ENCODE measurements around the gene KCNMA1.
"Not testable (repeated sequence)": the region's sequence is repeated elsewhere in the genome, so short reads cannot be mapped to it uniquely, and the experiment has no call there.

KCNMA1 gene

GRCh38 chr10:77419056-77419455 is 218.6 kb downstream of the KCNMA1 start:
- no peak for DNase-seq (ENCODE audit: low read depth, low spot score)

GRCh38 chr10:77417806-77418640 is 219.6 kb downstream of the KCNMA1 start:
- DNase-seq (ENCODE audit: low read depth, low spot score): no peak

- no peak for DNase-seq (ENCODE audit: low read depth, low spot score)
These were observed 220.2 kb downstream of the KCNMA1 start for GRCh38 chr10:77417359-77417758.

DNA sequence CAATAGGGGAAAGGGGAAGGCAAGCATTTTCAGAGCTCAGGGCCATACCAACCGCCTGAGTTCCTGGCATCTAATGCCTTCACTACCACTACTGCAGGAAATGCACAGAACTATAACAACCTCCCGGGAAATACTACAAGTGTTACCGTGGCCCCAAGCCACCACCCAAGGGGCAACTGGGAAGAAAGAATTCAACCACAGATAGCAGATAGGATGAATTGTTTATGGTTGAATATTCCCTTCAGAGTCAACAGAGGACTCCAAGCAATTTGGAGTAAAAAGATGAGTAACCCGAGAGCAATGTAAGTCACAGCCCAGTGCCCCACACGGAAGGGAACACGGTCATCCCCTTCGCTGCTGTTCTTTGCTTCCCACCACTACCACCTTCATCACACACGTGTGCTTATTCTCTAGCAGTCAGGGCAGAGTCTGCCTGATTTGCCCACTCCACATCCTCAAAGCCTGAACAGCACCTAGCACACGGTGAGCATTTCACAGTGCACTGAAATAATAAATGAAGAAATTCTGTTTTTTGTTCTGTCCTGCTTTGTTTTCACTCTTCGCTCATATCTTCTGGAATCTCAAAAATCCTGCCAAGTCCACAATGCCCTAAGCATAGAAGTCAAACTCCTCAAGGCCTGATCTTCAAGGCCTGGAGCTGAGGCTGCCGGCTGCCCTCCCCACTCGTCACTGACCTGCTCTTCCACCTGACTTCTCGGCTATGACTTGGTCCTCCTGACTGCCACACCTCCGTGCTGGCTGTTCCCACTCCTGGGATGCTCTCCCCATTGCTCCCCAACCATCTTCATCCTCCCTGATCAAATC is 221.1 kb downstream of the KCNMA1 start:
- no peak for DNase-seq (ENCODE audit: low read depth, low spot score)

GRCh38 chr10:77415313-77415960 is 222.2 kb downstream of the KCNMA1 start:
- no peak for DNase-seq (ENCODE audit: low read depth, low spot score)

- no peak for DNase-seq (ENCODE audit: low read depth, low spot score)
These were observed 224.4 kb downstream of the KCNMA1 start for GRCh38 chr10:77413231-77413630.

- DNase-seq (ENCODE audit: low read depth, low spot score): not testable (repeated sequence)
These were observed 225.0 kb downstream of the KCNMA1 start for GRCh38 chr10:77412573-77413133.

DNA sequence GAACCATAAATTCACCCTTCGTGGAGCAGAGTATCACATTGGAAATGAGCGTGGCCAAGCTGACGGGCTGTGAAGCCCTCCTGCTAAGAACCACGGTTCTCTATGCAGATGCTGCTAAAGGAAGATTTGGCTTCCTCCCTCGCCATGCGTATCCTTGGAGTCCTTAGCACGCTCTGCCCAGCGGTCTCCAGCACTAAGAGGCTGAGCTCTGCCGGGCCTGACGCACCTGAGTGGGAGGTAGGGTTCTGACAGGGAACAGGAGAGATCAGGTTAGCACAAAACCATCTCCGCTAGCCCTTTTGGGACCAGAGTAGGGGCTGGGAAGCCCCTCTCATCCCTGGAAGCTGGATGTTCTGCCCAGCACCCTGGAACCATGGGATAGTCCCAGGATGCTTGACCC is 225.8 kb downstream of the KCNMA1 start:
- DNase-seq (ENCODE audit: low read depth, low spot score): no peak

GRCh38 chr10:77410523-77410922 is 227.1 kb downstream of the KCNMA1 start:
- no peak for DNase-seq (ENCODE audit: low read depth, low spot score)

- no peak for DNase-seq (ENCODE audit: low read depth, low spot score)
These were observed 227.7 kb downstream of the KCNMA1 start for GRCh38 chr10:77409697-77410471.

GRCh38 chr10:77408259-77408658 is 229.3 kb downstream of the KCNMA1 start:
- no peak for DNase-seq (ENCODE audit: low read depth, low spot score)

- DNase-seq (ENCODE audit: low read depth, low spot score): no peak
These were observed 230.7 kb downstream of the KCNMA1 start for GRCh38 chr10:77406764-77407430.

DNA sequence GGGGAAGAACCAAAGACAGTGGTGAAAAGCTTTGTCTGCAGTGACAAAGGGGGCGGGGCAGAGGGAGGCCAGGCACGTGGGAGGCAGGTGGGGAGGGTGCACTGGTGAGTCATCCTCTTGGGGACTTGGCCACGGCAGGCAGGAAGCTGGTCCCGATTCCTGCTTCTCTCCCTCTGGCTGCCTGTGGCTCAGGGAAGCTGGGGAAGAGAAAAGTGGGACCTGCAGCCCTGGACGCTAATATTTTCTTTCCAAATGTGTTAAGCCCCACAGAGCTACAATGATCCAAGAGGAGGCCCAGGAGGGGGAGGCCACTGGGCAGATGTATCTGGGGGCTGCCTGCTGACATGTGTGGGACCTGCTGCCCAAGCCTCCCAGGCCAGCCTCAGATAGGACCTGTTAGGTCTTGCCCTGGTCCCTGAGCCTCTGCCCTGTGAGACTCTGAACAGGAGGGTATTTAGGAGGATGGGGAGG is 231.8 kb downstream of the KCNMA1 start:
- DNase-seq (ENCODE audit: low read depth, low spot score): no peak

DNA sequence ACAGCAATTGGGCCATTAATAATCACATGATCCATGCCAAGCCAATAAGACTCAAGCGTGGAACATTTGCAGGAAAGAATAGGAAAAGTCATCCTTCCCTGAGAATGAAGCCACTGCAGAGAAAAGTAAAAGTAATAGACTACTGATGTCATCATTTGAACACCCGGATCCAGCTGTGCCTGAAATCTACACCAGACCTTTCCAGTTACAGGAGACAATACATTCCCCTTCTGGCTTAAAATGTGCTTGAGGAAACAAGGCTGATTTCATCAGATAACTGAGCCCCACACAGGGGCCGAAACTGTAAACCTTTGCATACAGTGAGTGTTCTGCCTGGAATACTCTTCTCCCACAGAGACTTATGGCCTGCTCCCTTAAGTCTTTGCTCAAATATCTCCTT is 232.8 kb downstream of the KCNMA1 start:
- no peak for DNase-seq (ENCODE audit: low read depth, low spot score)

DNA sequence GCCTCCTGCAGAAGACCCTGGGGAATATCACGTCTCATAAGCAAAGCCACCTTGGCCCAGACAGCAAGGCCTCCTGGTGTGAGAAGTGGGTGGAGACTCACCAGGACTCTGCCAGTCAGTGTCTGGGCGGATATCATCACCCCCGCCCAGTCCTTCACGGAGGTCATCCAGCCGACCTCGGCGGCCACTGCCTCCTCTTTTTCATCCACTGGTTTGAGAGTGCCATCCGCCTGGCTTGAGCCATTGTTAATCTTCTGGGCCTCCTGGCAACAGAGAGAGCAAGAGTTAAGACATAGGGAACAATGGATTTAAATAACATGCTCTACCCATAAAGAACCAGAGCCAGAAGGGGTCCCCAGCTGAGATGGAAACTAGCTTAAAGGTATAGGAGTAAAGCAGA is 233.8 kb downstream of the KCNMA1 start:
- no peak for DNase-seq (ENCODE audit: low read depth, low spot score)

GRCh38 chr10:77401683-77402082 is 235.9 kb downstream of the KCNMA1 start:
- DNase-seq (ENCODE audit: low read depth, low spot score): no peak

DNA sequence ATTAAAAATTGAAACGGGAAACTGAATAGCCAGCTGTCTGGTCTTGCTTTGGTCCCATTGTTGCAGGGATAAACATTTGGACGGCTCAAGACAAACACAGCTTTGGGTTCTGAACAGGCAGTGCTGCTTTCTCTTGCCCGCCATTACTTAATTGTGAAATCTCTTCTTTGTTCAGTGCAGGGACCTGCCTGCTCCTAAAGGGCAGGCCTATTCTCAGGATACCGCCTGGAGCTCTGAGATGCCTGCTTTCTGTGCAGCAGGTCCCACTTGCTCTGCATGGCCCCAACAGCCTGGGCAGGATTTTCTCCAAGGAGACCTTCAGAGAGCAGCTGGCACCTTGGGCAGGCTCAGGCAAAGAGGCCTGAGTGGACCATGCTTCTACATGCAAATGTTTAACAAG is 237.6 kb downstream of the KCNMA1 start:
- DNase-seq (ENCODE audit: low read depth, low spot score): no peak

DNA sequence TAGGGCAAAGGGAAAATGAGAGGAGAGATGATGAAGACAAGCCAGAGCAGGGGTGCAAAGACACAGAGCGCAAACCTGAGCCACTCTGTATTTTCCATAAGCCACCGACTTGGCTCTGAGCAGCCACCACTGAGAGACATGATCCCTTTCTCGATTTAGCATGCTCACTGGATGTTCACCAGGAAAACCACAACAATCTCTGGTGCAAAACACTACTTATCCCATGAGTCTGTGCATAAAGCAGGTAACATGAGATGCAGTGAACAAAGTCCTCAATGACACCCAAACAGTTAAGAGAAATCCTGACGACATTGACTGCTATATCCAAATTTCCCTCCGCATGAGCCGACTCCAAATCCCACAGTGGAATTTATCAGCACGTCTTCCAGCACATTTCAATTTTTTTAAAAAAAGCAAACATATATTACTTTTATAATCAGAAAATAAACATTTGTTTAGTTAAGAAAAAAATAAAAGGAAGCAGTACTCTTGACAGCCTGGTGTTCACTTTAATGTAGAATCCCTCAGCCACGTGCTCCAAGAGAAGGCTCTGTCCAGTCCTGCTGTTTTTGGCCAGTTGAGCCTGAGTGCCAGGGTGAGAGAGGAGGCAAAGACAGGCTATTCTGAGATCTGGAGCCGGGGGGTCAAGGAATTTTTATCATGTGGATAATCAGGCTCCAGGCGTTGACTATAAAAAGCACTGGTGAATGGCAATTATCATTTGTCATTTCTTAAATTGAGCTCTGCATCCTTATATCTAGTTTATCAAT is 238.4 kb downstream of the KCNMA1 start:
- DNase-seq (ENCODE audit: low read depth, low spot score): no peak

DNA sequence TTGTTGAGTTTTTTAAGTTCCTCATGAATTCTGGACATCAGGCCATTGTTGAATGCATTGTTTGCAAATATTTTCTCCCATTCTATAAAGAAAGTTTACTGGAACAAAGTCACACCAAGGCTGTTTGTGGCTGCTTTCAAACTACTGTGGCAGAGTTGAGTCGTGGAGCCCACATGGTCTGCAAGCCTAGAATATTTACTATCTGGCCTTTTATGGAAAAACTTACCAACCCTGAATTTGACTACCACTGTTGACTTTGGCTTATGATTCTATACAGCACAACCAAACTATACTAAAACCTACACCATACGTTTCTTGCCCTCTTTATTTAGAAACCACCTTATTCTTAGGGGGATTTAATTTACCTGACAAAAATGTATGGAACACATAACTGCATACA is 239.1 kb downstream of the KCNMA1 start:
- no peak for DNase-seq (ENCODE audit: low read depth, low spot score)

- DNase-seq (ENCODE audit: low read depth, low spot score): no peak
These were observed 240.5 kb downstream of the KCNMA1 start for GRCh38 chr10:77397103-77397502.
